HCT116 (cell line): ENCODE measurements around the gene GINS3. TPM values are rescaled to one million over a fixed set of nuclear protein-coding genes. Genes with fewer than 3 reads are reported as not detected.

Source experiments
- ATAC-seq: fragments of 200-7000 bp; cut with Tn5 transposase; 2 replicates; pipeline ENCODE4 v1.9.1; 2020; ENCODE audit warnings: mild to moderate bottlenecking, moderate library complexity
- BruUV-seq: library from RNA; stranded (reverse); fragments of 400-500 nt; replicated peaks from 2 replicates; lab custom pipeline; 2021; lab: Mats Ljungman, UMichigan
- CTCF ChIA-PET: fragments of 300-600 bp; sonication (Branson Sonifier 250); formaldehyde crosslinking; loops from one replicate; lab custom pipeline; 2021; ENCODE audit warnings: antibody characterized with exemption; lab: Charles Lee
- POLR2A ChIA-PET: fragments of 300-600, 350-600 bp; sonication (Branson Sonifier 250); formaldehyde crosslinking; loops from one replicate; lab custom pipeline; 2021; ENCODE audit warnings: antibody characterized with exemption; lab: Charles Lee
- RAD21 ChIA-PET, 2 experiments: fragments of 300-600 bp; sonication (Branson Sonifier 250); formaldehyde crosslinking; loops; one replicate each; lab custom pipeline; 2023; ENCODE audit warnings: low total read pairs in 2 of 2; ENCODE audit not compliant: uncharacterized antibody in 2 of 2, unreplicated experiment in 2 of 2, low non-redundant PET in 1 of 2; lab: Charles Lee
- DNase-seq: peaks from one replicate; pipeline ENCODE4 v3.0.0-alpha.2; 2010; ENCODE audit warnings: low read depth, low spot score
- H2AFZ ChIP-seq: fragments of 200-600 bp; shearing (Covaris generic), sonication (generic); 2 replicates; pipeline ENCODE4 v1.6.1; 2017; ENCODE audit warnings: low read depth, mixed run types, mixed read lengths, antibody characterized with exemption, low read length; ENCODE audit not compliant: poor library complexity, severe bottlenecking
- H3K27ac ChIP-seq: 2 replicates; pipeline ENCODE4 v1.5.1; 2012; ENCODE audit warnings: low read depth, low read length
- H3K27me3 ChIP-seq: fragments of 200-600 bp; sonication (generic); 2 replicates; pipeline ENCODE4 v1.6.1; 2016; ENCODE audit warnings: mixed run types, low read length, mixed read lengths; ENCODE audit not compliant: insufficient read depth
- H3K36me3 ChIP-seq, 2 experiments: fragments of 200-500 bp in 1 of 2; fragments of 200-600 bp in 1 of 2; sonication (Bioruptor generic) in 1 of 2; sonication (generic) in 1 of 2; 2 replicates each; pipeline versions ENCODE4 v1.5.1 to v1.6.1; 2014 to 2016; ENCODE audit warnings: low read length in 2 of 2, inconsistent platforms in 1 of 2, mixed read lengths in 1 of 2, mixed run types in 1 of 2; ENCODE audit not compliant: insufficient read depth in 2 of 2, control insufficient read depth in 1 of 2
- H3K4me1 ChIP-seq, 2 experiments: fragments of 200-600 bp in 1 of 2; sonication (generic) in 1 of 2; 2 replicates each; pipeline versions ENCODE4 v1.5.1 to v1.6.1; 2012 to 2017; ENCODE audit warnings: low read length in 2 of 2, inconsistent platforms in 1 of 2, mild to moderate bottlenecking in 1 of 2, mixed read lengths in 1 of 2, mixed run types in 1 of 2, moderate library complexity in 1 of 2; ENCODE audit not compliant: insufficient read depth in 2 of 2, control insufficient read depth in 1 of 2
- H3K4me2 ChIP-seq: fragments of 200-600 bp; sonication (generic); 2 replicates; pipeline ENCODE4 v1.6.1; 2017; ENCODE audit warnings: mixed run types, low read length, mixed read lengths
- H3K4me3 ChIP-seq, 2 experiments: fragments of 200-600 bp in 1 of 2; sonication (generic) in 1 of 2; replicated peaks in 1 of 2; 2 replicates each; pipeline ENCODE4 v1.5.1; 2011 to 2016; ENCODE audit warnings: low read length in 2 of 2, control low read depth in 1 of 2, low read depth in 1 of 2, mild to moderate bottlenecking in 1 of 2, mixed read lengths in 1 of 2, mixed run types in 1 of 2
- H3K79me2 ChIP-seq: fragments of 200-600 bp; sonication (generic); 2 replicates; pipeline ENCODE4 v1.6.1; 2017; ENCODE audit warnings: mild to moderate bottlenecking, mixed run types, low read length, moderate library complexity, mixed read lengths; ENCODE audit not compliant: insufficient read depth
- H3K9ac ChIP-seq: fragments of 200-600 bp; sonication (generic); 2 replicates; pipeline ENCODE4 v1.6.1; 2016; ENCODE audit warnings: low read length, mixed read lengths
- H3K9me2 ChIP-seq: fragments of 200-600 bp; sonication (generic), shearing (Covaris generic); 2 replicates; pipeline ENCODE4 v1.6.1; 2017; ENCODE audit warnings: mixed run types, mild to moderate bottlenecking, moderate library complexity; ENCODE audit not compliant: insufficient read depth
- H3K9me3 ChIP-seq, 2 experiments: fragments of 200-500 bp in 1 of 2; fragments of 200-600 bp in 1 of 2; sonication (Bioruptor generic) in 1 of 2; sonication (generic) in 1 of 2; 2 replicates each; pipeline ENCODE4 v1.6.1; 2014 to 2017; ENCODE audit warnings: low read length in 2 of 2, mixed read lengths in 2 of 2, inconsistent platforms in 1 of 2, low read depth in 1 of 2, mild to moderate bottlenecking in 1 of 2, mixed run types in 1 of 2, moderate library complexity in 1 of 2; ENCODE audit not compliant: control insufficient read depth in 1 of 2, insufficient read depth in 1 of 2
- H4K20me1 ChIP-seq: fragments of 200-600 bp; sonication (generic), shearing (Covaris generic); 2 replicates; pipeline ENCODE4 v1.6.1; 2017; ENCODE audit warnings: mixed run types, mild to moderate bottlenecking, moderate library complexity; ENCODE audit not compliant: insufficient read depth
- CEBPB ChIP-seq: IDR thresholded peaks from 2 replicates; pipeline ENCODE4 v1.6.1; 2012; ENCODE audit warnings: low read depth
- EGR1 ChIP-seq: IDR thresholded peaks from 2 replicates; pipeline ENCODE4 v1.6.1; 2012; ENCODE audit warnings: low read depth
- EZH2 ChIP-seq: fragments of 200-600 bp; sonication (generic); IDR thresholded peaks from 2 replicates; pipeline ENCODE4 v1.6.1; 2017; ENCODE audit warnings: antibody characterized with exemption, mixed run types
- FOSL1 ChIP-seq: IDR thresholded peaks from 2 replicates; pipeline ENCODE4 v1.6.1; 2012; ENCODE audit warnings: low read depth
- POLR2A ChIP-seq: IDR thresholded peaks from 2 replicates; pipeline ENCODE4 v1.7.0; 2011; ENCODE audit warnings: borderline replicate concordance; ENCODE audit not compliant: insufficient read depth, insufficient read length; ENCODE audit errors: extremely low read depth
- POLR2AphosphoS5 ChIP-seq: IDR thresholded peaks from 2 replicates; pipeline ENCODE4 v1.6.1; 2011; ENCODE audit warnings: mild to moderate bottlenecking, low read depth, low read length, moderate library complexity
- RAD21 ChIP-seq: IDR thresholded peaks from 2 replicates; pipeline ENCODE4 v1.6.1; 2012; ENCODE audit warnings: low read depth, mild to moderate bottlenecking
- YY1 ChIP-seq: IDR thresholded peaks from 2 replicates; pipeline ENCODE4 v1.6.1; 2011; ENCODE audit warnings: low read length, low read depth, moderate library complexity, mild to moderate bottlenecking; ENCODE audit not compliant: insufficient replicate concordance; ENCODE audit errors: extremely low read depth
- ZFX ChIP-seq: fragments of 450-650 bp; IDR thresholded peaks from 2 replicates; pipeline ENCODE4 v1.6.1; 2017
- intact Hi-C: fragments of 100-400 bp; cut with micrococcal nuclease; formaldehyde crosslinking; loops from 2 replicates; pipeline ENCODE4 v1.10.0; 2022
- total RNA-seq: library from RNA; stranded (reverse); gene quantifications from one replicate; pipeline ENCODE4 v1.2.1, GENCODE V29; 2021; ENCODE audit not compliant: unreplicated experiment
- TF ChIP-seq, protein P1 (sequence below): IDR thresholded peaks from 2 replicates; pipeline ENCODE4 v1.6.1; 2012

Gene GINS3
- total RNA-seq, 1 experiment from 2014 or later = 12.1 TPM

DNA sequence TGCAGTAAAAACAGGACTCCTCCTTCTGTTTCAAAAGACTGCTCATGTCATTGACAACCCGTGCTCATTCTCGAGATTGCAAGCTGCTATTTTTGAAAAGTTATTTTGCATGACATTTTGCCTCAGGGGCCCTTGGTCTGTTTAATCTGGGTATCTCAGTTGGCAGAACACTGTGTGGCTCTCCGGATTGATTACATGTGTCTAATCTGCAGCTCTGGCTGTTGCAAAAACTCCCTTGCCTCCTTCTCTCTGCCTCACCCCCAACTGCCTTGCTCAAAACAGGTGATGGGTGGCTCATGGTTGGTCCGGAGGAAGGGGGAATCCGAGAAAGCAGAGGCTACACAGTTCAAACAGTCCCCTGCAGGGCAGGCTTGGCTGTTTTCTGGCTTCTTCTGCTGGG lies 25.3 kb downstream of the GINS3 start:
- H2AFZ ChIP-seq = no peak overlapping the region
- H3K9ac ChIP-seq = no peak overlapping the region
- H3K36me3 ChIP-seq = no peaks in the 10 kb centered on the region
- ChIA-PET POLR2A (no interaction called here), CTCF (no interaction called here), RAD21 (no interaction called here)
- no TSS peak for BruUV-seq
- no peaks in the 10 kb centered on the region for H4K20me1 ChIP-seq
- H3K27ac ChIP-seq = no peak overlapping the region
- H3K9me2 ChIP-seq = no peaks in the 10 kb centered on the region
- no peaks in the 10 kb centered on the region for H3K9me3 ChIP-seq
- no peak for ATAC-seq
- H3K4me3 ChIP-seq = no peak overlapping the region
- no peaks in the 10 kb centered on the region for H3K27me3 ChIP-seq
- H3K4me1 ChIP-seq = peaks cover 0 to 7% of the 10 kb centered on the region in 2 experiments; a peak in 2 of 4 replicates
- no peaks in the 10 kb centered on the region for H3K79me2 ChIP-seq
- H3K4me2 ChIP-seq = no peak overlapping the region
- no peak for TF ChIP-seq ZFX
- TF ChIP-seq POLR2A = no peak
- no peak for TF ChIP-seq CEBPB
- TF ChIP-seq POLR2AphosphoS5 = no peak
- no peak for TF ChIP-seq RAD21
- TF ChIP-seq, protein P1, sequence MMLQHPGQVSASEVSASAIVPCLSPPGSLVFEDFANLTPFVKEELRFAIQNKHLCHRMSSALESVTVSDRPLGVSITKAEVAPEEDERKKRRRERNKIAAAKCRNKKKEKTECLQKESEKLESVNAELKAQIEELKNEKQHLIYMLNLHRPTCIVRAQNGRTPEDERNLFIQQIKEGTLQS = no peak
- no peak for TF ChIP-seq EZH2
- intact Hi-C loops = no loop called here
- DNase-seq = no peak

DNA sequence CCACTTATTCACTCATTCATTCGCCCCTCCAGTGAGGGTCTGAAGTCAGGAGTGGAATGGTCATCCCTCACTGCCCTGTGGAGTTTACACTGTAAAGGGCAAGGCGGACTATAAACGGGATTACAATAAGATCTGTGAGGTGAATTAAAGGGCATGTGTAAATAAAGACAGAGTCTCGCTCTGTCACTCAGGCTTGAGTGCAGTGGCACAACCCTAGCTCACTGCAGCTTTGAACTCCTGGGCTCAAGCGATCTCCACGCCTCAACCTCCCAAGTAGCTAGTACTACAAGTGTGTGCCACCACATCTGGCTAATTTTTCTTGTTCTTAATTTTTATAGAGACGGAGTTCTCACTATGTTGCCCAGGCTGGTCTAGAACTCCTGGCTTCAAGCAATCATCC lies 25.8 kb downstream of the GINS3 start:
- Histone ChIP-seq H3K4me2 (no peak overlapping the region), H2AFZ (no peak overlapping the region), H4K20me1 (no peaks in the 10 kb centered on the region)
- CTCF ChIA-PET = no interaction called here
- no peak for ATAC-seq
- no peak for TF ChIP-seq FOSL1
- no peak for TF ChIP-seq YY1
- no peak for TF ChIP-seq EGR1
- TF ChIP-seq ZFX = no peak
- TF ChIP-seq, all 23 proteins: peak for 0
- intact Hi-C loops = no loop called here
- no peak overlapping the region for H3K9ac ChIP-seq
- peaks cover 0 to 7% of the 10 kb centered on the region in 2 experiments; a peak in 2 of 4 replicates for H3K4me1 ChIP-seq
- H3K9me3 ChIP-seq = no peaks in the 10 kb centered on the region
- H3K4me3 ChIP-seq = no peak overlapping the region
- ChIA-PET POLR2A (interaction anchor here (1.0 kb wide), 1 partner anchor 82 kb away, joined by 3 read pairs; the partner anchor contains the start of gene NDRG4), RAD21 (no interaction called here)
- BruUV-seq = no TSS peak
- H3K27ac ChIP-seq = no peak overlapping the region
- no peaks in the 10 kb centered on the region for H3K79me2 ChIP-seq
- H3K36me3 ChIP-seq = no peaks in the 10 kb centered on the region
- no peaks in the 10 kb centered on the region for H3K27me3 ChIP-seq
- DNase-seq = no peak
- no peaks in the 10 kb centered on the region for H3K9me2 ChIP-seq
